Spleen (tissue), 11 donors: ENCODE results near the gene CCDC117. TPM values are rescaled to one million over a fixed set of nuclear protein-coding genes. Genes with fewer than 3 reads are reported as not detected.
A peak's percentile ranks its signal among the peaks of the same experiment; 100 is the strongest.
"Not testable (repeated sequence)": the region's sequence is repeated elsewhere in the genome, so short reads cannot be mapped to it uniquely, and the experiment has no call there.

Experiments
- DNase-seq: peaks from one replicate; pipeline ENCODE4 v3.0.0-alpha.2; 2020
- H3K27ac ChIP-seq, 8 donors: fragments of 200-600 bp; sonication (generic) in 7 of 8; 1 replicate in 4 of 8; 2 replicates in 4 of 8; pipeline versions ENCODE4 v1.5.0 to v1.8.0; 2016 to 2021; ENCODE audit warnings: inconsistent platforms in 4 of 8, mild to moderate bottlenecking in 4 of 8, moderate library complexity in 1 of 8
- H3K27me3 ChIP-seq, 7 donors: fragments of 200-600 bp; sonication (generic) in 6 of 7; replicated peaks in 1 of 7; 1 replicate in 4 of 7; 2 replicates in 3 of 7; pipeline versions ENCODE4 v1.5.0 to v1.8.0; 2016 to 2021; ENCODE audit warnings: inconsistent platforms in 3 of 7, mild to moderate bottlenecking in 1 of 7
- H3K36me3 ChIP-seq, 6 donors: fragments of 200-600 bp; sonication (generic) in 5 of 6; 1 replicate in 4 of 6; 2 replicates in 2 of 6; pipeline versions ENCODE4 v1.5.0 to v1.8.0; 2016 to 2021; ENCODE audit warnings: inconsistent platforms in 2 of 6
- H3K4me1 ChIP-seq, 6 donors: fragments of 200-600 bp; sonication (generic) in 5 of 6; 1 replicate in 3 of 6; 2 replicates in 3 of 6; pipeline versions ENCODE4 v1.5.0 to v1.8.0; 2016 to 2021; ENCODE audit warnings: inconsistent platforms in 3 of 6
- H3K4me3 ChIP-seq, 8 donors: fragments of 200-600 bp; sonication (generic) in 7 of 8; 1 replicate in 4 of 8; 2 replicates in 4 of 8; pipeline versions ENCODE4 v1.5.0 to v1.8.0; 2016 to 2021; ENCODE audit warnings: inconsistent platforms in 4 of 8, mild to moderate bottlenecking in 4 of 8, moderate library complexity in 2 of 8
- H3K9me3 ChIP-seq, 8 donors: fragments of 200-600 bp; sonication (generic) in 7 of 8; 1 replicate in 4 of 8; 2 replicates in 4 of 8; pipeline versions ENCODE4 v1.5.0 to v1.8.0; 2016 to 2021; ENCODE audit warnings: inconsistent platforms in 4 of 8
- POLR2A ChIP-seq, 3 donors: fragments of 450-650 bp; IDR thresholded peaks; one replicate each; pipeline ENCODE4 v1.5.1; 2017; ENCODE audit warnings: antibody characterized with exemption in 3 of 3, mild to moderate bottlenecking in 1 of 3
- POLR2AphosphoS5 ChIP-seq, 3 donors: sonication (generic); formaldehyde crosslinking; IDR thresholded peaks; one replicate each; pipeline ENCODE4 v1.5.1; 2017; ENCODE audit warnings: antibody characterized with exemption in 3 of 3
- WGBS, 5 donors: extraction: QIAGEN DNeasy Blood & Tissue Kit in 3 of 5; methylation state at CpG; one replicate each; pipeline versions ENCODE4 v1.1.5 to v1.1.7; 2013 to 2018; 5-methylcytosine and 5-hydroxymethylcytosine counted together
- intact Hi-C: fragments of 100-400 bp; cut with DNase I; formaldehyde crosslinking; loops from one replicate; pipeline ENCODE4 v1.15.0; 2023; ENCODE audit warnings: low total_unique reads
- polyA plus RNA-seq, 3 donors: library from polyadenylated mRNA; stranded (reverse); fragments of 200-250 nt; gene quantifications; one replicate each; pipeline ENCODE4 v1.2.1, GENCODE V29; 2013
- total RNA-seq, 7 donors: library from RNA; depleted of rRNA in 3 of 7; stranded (reverse); fragments of >200 nt in 3 of 7; fragmentation: NEBNext Ultra II Directional in 4 of 7; extraction: Animal tissue kit (Norgen Biotek cat#: 25700) in 4 of 7; gene quantifications; one replicate each; pipeline versions ENCODE4 v1.1.0 to v1.2.1, GENCODE V29; 2016 to 2021
- TF ChIP-seq, protein P1 (sequence below), 11 experiments: fragments of 200-600 bp in 7 of 11; fragments of 450-650 bp in 4 of 11; sonication (generic) in 4 of 11; IDR thresholded peaks in 8 of 11; conservative IDR thresholded peaks in 3 of 11; 1 replicate in 7 of 11; 2 replicates in 4 of 11; pipeline versions ENCODE4 v1.4.0 to v1.8.0; 2016 to 2021; ENCODE audit warnings: antibody characterized with exemption in 11 of 11, inconsistent platforms in 4 of 11, mild to moderate bottlenecking in 1 of 11
- donor health status: healthy with polysubstance abuse.
- donor health status: DM: no; HTN: no; CAD: no; lungs with moderate emphysema.
- donor health status: DM: no; HTN: no; CAD: no.
- donor health status: Bipolar disorder and iron deficiency.
- donor health status: healthy.
- donor health status: DM: no; HTN: no; CAD: no.
- donor health status: DM: yes; HTN: yes; CAD: no.

Gene CCDC117
- total and polyA plus RNA-seq, 10 donors: 6.6 to 33.0 (median 19.0) TPM

- TF ChIP-seq POLR2A (IDR thresholded peaks at IDR 0.05) (no peak), POLR2AphosphoS5 (IDR thresholded peaks at IDR 0.05) (no peak)
- TF ChIP-seq, protein P1, sequence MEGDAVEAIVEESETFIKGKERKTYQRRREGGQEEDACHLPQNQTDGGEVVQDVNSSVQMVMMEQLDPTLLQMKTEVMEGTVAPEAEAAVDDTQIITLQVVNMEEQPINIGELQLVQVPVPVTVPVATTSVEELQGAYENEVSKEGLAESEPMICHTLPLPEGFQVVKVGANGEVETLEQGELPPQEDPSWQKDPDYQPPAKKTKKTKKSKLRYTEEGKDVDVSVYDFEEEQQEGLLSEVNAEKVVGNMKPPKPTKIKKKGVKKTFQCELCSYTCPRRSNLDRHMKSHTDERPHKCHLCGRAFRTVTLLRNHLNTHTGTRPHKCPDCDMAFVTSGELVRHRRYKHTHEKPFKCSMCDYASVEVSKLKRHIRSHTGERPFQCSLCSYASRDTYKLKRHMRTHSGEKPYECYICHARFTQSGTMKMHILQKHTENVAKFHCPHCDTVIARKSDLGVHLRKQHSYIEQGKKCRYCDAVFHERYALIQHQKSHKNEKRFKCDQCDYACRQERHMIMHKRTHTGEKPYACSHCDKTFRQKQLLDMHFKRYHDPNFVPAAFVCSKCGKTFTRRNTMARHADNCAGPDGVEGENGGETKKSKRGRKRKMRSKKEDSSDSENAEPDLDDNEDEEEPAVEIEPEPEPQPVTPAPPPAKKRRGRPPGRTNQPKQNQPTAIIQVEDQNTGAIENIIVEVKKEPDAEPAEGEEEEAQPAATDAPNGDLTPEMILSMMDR (IDR thresholded peaks at IDR 0.05 in 8 of 11, conservative IDR thresholded peaks at IDR 0.05 in 3 of 11): no peak
- 91 to 93% (median 91%) methylated on average over 6 of the region's 6 CpGs for WGBS, 5 donors
- H3K27me3 ChIP-seq: no peaks in the 10 kb centered on the region
- peaks cover 3 to 81% (median 41%) of the 10 kb centered on the region in 6 donors for H3K36me3 ChIP-seq
- H3K27ac ChIP-seq: no peak overlapping the region
- H3K4me3 ChIP-seq: no peak overlapping the region
- no peak for DNase-seq
- intact Hi-C loops: no loop called here
- H3K9me3 ChIP-seq: no peaks in the 10 kb centered on the region
- H3K4me1 ChIP-seq: peaks cover 0 to 20% (median 8%) of the 10 kb centered on the region in 6 donors
These were observed 22.0 kb upstream of the CCDC117 start for GRCh38 chr22:28750471-28750881.

GRCh38 chr22:28754512-28754911, 18.0 kb upstream of the CCDC117 start:
- DNase-seq, H3K27ac ChIP-seq, H3K4me1 ChIP-seq, H3K4me3 ChIP-seq, H3K9me3 ChIP-seq, intact Hi-C loops, H3K27me3 ChIP-seq: not testable (repeated sequence)
- peaks cover 0 to 52% (median 8%) of the 10 kb centered on the region in 6 donors for H3K36me3 ChIP-seq
- WGBS, 5 donors: 96 to 98% (median 97%) methylated on average over 3 of the region's 3 CpGs

GRCh38 chr22:28759861-28760560, 12.5 kb upstream of the CCDC117 start:
- Histone ChIP-seq H3K27ac (peak overlapping the region in 6 of 8 donors; percentile 7 to 68 (median 53)), H3K4me3 (peak overlapping the region in 2 of 8 donors; percentile 13 to 43), H3K9me3 (no peaks in the 10 kb centered on the region), H3K4me1 (peaks cover 0 to 20% (median 12%) of the 10 kb centered on the region in 6 donors), H3K36me3 (peaks cover 0 to 12% (median 2%) of the 10 kb centered on the region in 6 donors), H3K27me3 (no peaks in the 10 kb centered on the region)
- intact Hi-C loops: no loop called here
- DNase-seq: peak; percentile 14
- 67 to 79% (median 73%) methylated on average over 3 of the region's 3 CpGs for WGBS, 5 donors
- TF ChIP-seq, protein P1 (IDR thresholded peaks at IDR 0.05 in 8 of 11, conservative IDR thresholded peaks at IDR 0.05 in 3 of 11): no peak
- no peak for TF ChIP-seq POLR2AphosphoS5 (IDR thresholded peaks at IDR 0.05)

- H3K36me3 ChIP-seq: peaks cover 0 to 12% (median 2%) of the 10 kb centered on the region in 6 donors
- H3K4me3 ChIP-seq: no peak overlapping the region
- TF ChIP-seq POLR2A (IDR thresholded peaks at IDR 0.05) (no peak), POLR2AphosphoS5 (IDR thresholded peaks at IDR 0.05) (no peak)
- TF ChIP-seq, protein P1 (IDR thresholded peaks at IDR 0.05 in 8 of 11, conservative IDR thresholded peaks at IDR 0.05 in 3 of 11): no peak
- DNase-seq: peak; percentile 23
- peaks cover 0 to 20% (median 12%) of the 10 kb centered on the region in 6 donors for H3K4me1 ChIP-seq
- H3K27me3 ChIP-seq: no peaks in the 10 kb centered on the region
- no peaks in the 10 kb centered on the region for H3K9me3 ChIP-seq
- no peak overlapping the region for H3K27ac ChIP-seq
- intact Hi-C loops: no loop called here
- WGBS, 5 donors: 93 to 96% (median 95%) methylated on average over 10 of the region's 10 CpGs
These were observed 11.1 kb upstream of the CCDC117 start for GRCh38 chr22:28761449-28761755.

DNA sequence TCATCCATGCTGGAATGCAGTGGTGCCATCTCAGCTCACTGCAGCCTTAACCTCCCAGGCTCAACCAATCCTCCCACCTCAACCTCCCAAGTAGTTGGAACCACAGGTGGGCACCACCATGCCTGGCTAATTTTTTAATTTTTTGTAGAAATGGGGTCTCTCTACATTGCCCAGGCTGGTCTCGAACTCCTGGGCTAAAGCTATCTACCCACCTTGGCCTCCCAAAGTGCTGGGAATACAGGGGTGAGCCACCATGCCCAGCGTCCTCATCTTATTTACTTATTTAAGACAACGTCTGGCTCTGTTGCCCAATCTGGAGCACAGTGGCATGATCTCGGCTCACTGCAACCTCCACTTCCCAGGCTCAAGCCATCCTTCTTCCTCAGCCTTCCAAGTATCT, 10.5 kb upstream of the CCDC117 start:
- H3K27me3 ChIP-seq, H3K27ac ChIP-seq, H3K4me3 ChIP-seq, intact Hi-C loops, H3K9me3 ChIP-seq: not testable (repeated sequence)
- 82 to 99% (median 91%) methylated on average over 4 of the region's 4 CpGs for WGBS, 5 donors
- peaks cover 0 to 11% (median 2%) of the 10 kb centered on the region in 6 donors for H3K36me3 ChIP-seq
- peaks cover 0 to 20% (median 12%) of the 10 kb centered on the region in 6 donors for H3K4me1 ChIP-seq
- peak; percentile 29 for DNase-seq
